HepG2 (cell line): ENCODE data around the gene NR5A2. TPM values are rescaled to one million over a fixed set of nuclear protein-coding genes. Genes with fewer than 3 reads are reported as not detected.

Experiments used
- ATAC-seq: fragments of 200-7000 bp; cut with Tn5 transposase; 3 replicates; pipeline ENCODE4 v1.9.1; 2020; ENCODE audit warnings: mild to moderate bottlenecking, moderate library complexity
- BruUV-seq: library from RNA; stranded (reverse); fragments of 400-500 nt; replicated peaks from 2 replicates; lab custom pipeline; 2021; lab: Mats Ljungman, UMichigan
- CTCF ChIA-PET: fragments of 300-600 bp; formaldehyde crosslinking; extraction: SDS; loops from one replicate; lab custom pipeline; 2021; ENCODE audit warnings: low total read pairs, inconsistent platforms, low intra/inter-chr PET ratio; lab: Yijun Ruan, JAX
- POLR2A ChIA-PET: fragments of 350-600 bp; sonication (Branson Sonifier 250); formaldehyde crosslinking; loops from one replicate; lab custom pipeline; 2020; ENCODE audit warnings: antibody characterized with exemption, inconsistent platforms; lab: Yijun Ruan, JAX
- DNase-seq: peaks from one replicate; pipeline ENCODE4 v3.0.0-alpha.2; 2015; ENCODE audit warnings: low spot score
- FAIRE-seq: peaks from 3 replicates; lab custom pipeline; 2011; peaks lifted over from hg19 to GRCh38; lab: Jason Lieb, UNC
- H2AFZ ChIP-seq: one replicate; pipeline ENCODE4 v1.6.1; 2011; ENCODE audit warnings: low read length, inconsistent platforms
- H3K27ac ChIP-seq: fragments of 300-600 bp; 3 replicates; pipeline ENCODE4 v1.8.0; 2011; ENCODE audit warnings: mixed run types, mild to moderate bottlenecking, mixed read lengths, low read length, inconsistent platforms; ENCODE audit not compliant: insufficient read depth; ENCODE audit errors: extremely low read length
- H3K27me3 ChIP-seq, 2 experiments: fragments of 200-600 bp in 1 of 2; 2 replicates in 1 of 2; 3 replicates in 1 of 2; pipeline versions ENCODE4 v1.6.0 to v1.8.0; 2011; ENCODE audit warnings: low read length in 2 of 2, mild to moderate bottlenecking in 2 of 2, moderate library complexity in 2 of 2, inconsistent platforms in 1 of 2; ENCODE audit not compliant: insufficient read depth in 2 of 2, control insufficient read depth in 1 of 2
- H3K36me3 ChIP-seq, 2 experiments: fragments of 200-600 bp in 1 of 2; replicated peaks in 1 of 2; 2 replicates in 1 of 2; 3 replicates in 1 of 2; pipeline versions ENCODE4 v1.5.1 to v1.8.0; 2011; ENCODE audit warnings: low read length in 2 of 2, inconsistent platforms in 1 of 2; ENCODE audit not compliant: insufficient read depth in 2 of 2, control insufficient read depth in 1 of 2
- H3K4me1 ChIP-seq: 2 replicates; pipeline ENCODE4 v1.5.1; 2012; ENCODE audit warnings: low read length, inconsistent platforms; ENCODE audit not compliant: insufficient read depth
- H3K4me2 ChIP-seq: 2 replicates; pipeline ENCODE4 v1.6.0; 2011; ENCODE audit warnings: low read depth, low read length, inconsistent platforms
- H3K4me3 ChIP-seq, 3 experiments: fragments of 200-600 bp in 1 of 3; sonication (generic), shearing (Covaris generic) in 1 of 3; replicated peaks in 1 of 3; 2 replicates each; pipeline ENCODE4 v1.5.1; 2011 to 2016; ENCODE audit warnings: low read length in 3 of 3, inconsistent platforms in 2 of 3, low read depth in 2 of 3, mild to moderate bottlenecking in 2 of 3, control low read depth in 1 of 3, mixed read lengths in 1 of 3; ENCODE audit not compliant: insufficient read depth in 1 of 3
- H3K79me2 ChIP-seq: one replicate; pipeline ENCODE4 v1.6.1; 2011; ENCODE audit warnings: low read length, inconsistent platforms; ENCODE audit not compliant: insufficient read depth
- H3K9ac ChIP-seq: 2 replicates; pipeline ENCODE4 v1.6.0; 2011; ENCODE audit warnings: mild to moderate bottlenecking, low read depth, low read length, inconsistent platforms; ENCODE audit not compliant: insufficient read depth
- H3K9me3 ChIP-seq: 2 replicates; pipeline ENCODE4 v1.5.1; 2012; ENCODE audit warnings: mild to moderate bottlenecking, low read length
- H4K20me1 ChIP-seq: 2 replicates; pipeline ENCODE4 v1.6.0; 2011; ENCODE audit warnings: inconsistent platforms, mild to moderate bottlenecking, low read length, moderate library complexity; ENCODE audit not compliant: insufficient read depth
- HOXA5 ChIP-seq: sonication (generic); formaldehyde crosslinking; IDR thresholded peaks from 2 replicates; pipeline ENCODE4 v1.4.0; 2020; ENCODE audit warnings: missing genetic modification reagents
- NONO ChIP-seq, 2 experiments: fragments of 450-650 bp in 1 of 2; sonication (generic) in 1 of 2; formaldehyde crosslinking in 1 of 2; IDR thresholded peaks in 1 of 2; conservative IDR thresholded peaks in 1 of 2; 2 replicates each; pipeline versions ENCODE4 v1.6.1 to v1.8.0; 2017 to 2022; ENCODE audit warnings: mild to moderate bottlenecking in 1 of 2, missing genetic modification reagents in 1 of 2, moderate library complexity in 1 of 2
- ZNF441 ChIP-seq: sonication (generic); formaldehyde crosslinking; IDR thresholded peaks from 2 replicates; pipeline ENCODE4 v1.7.0; 2021; ENCODE audit warnings: missing genetic modification reagents, borderline replicate concordance
- ZNF552 ChIP-seq: sonication (generic); formaldehyde crosslinking; IDR thresholded peaks from 2 replicates; pipeline ENCODE4 v1.9.0; 2022; ENCODE audit warnings: missing genetic modification reagents, mild to moderate bottlenecking, borderline replicate concordance
- ZNF574 ChIP-seq: sonication (generic); formaldehyde crosslinking; IDR thresholded peaks from 2 replicates; pipeline ENCODE4 v1.4.0; 2020; ENCODE audit warnings: missing genetic modification reagents
- WGBS: methylation state at CpG from one replicate; pipeline ENCODE4 v1.1.6; 2017; ENCODE audit warnings: low lambda C conversion rate; 5-methylcytosine and 5-hydroxymethylcytosine counted together
- in situ Hi-C: cut with HindIII; loops from 2 replicates; pipeline ENCODE4 v1.10.0; 2017; ENCODE audit warnings: low pct_unique_long_range_greater_than_20kb; ENCODE audit not compliant: extremely low pct_ligation_motif_present
- intact Hi-C: fragments of 100-400 bp; cut with micrococcal nuclease; formaldehyde crosslinking; loops from one replicate; pipeline ENCODE4 v1.10.0; 2022; ENCODE audit not compliant: unreplicated experiment
- polyA plus RNA-seq, 8 experiments: library from polyadenylated mRNA; depleted of rRNA in 3 of 8; stranded (reverse) in 7 of 8; unstranded in 1 of 8; fragments of >200 nt; fragmentation: Illumina TruSeq in 4 of 8; extraction: Trizol in 4 of 8; gene quantifications; 2 replicates each; pipeline versions ENCODE4 v1.2.1 to v1.2.3, GENCODE V29; 2011 to 2016; ENCODE audit warnings: low read depth in 4 of 8, missing spikeins in 1 of 8, mixed read lengths in 1 of 8; ENCODE audit not compliant: insufficient read depth in 1 of 8
- total RNA-seq, 5 experiments: library from RNA; depleted of rRNA; stranded (reverse); fragments of >200 nt; fragmentation: Illumina TruSeq; extraction: Trizol; gene quantifications; 2 replicates each; pipeline ENCODE4 v1.2.3, GENCODE V29; 2016; ENCODE audit warnings: low read depth in 1 of 5
- TF ChIP-seq, protein P1 (sequence below): sonication (generic); formaldehyde crosslinking; IDR thresholded peaks from 2 replicates; pipeline ENCODE4 v1.4.0; 2020; ENCODE audit warnings: mild to moderate bottlenecking, missing genetic modification reagents
- TF ChIP-seq, protein P2 (sequence below): sonication (generic); formaldehyde crosslinking; IDR thresholded peaks from 2 replicates; pipeline ENCODE4 v1.9.0; 2021; ENCODE audit warnings: missing genetic modification reagents, mild to moderate bottlenecking, borderline replicate concordance
- TF ChIP-seq, protein P3 (sequence below): sonication (generic); formaldehyde crosslinking; IDR thresholded peaks from 2 replicates; pipeline ENCODE4 v1.4.0; 2020; ENCODE audit warnings: mild to moderate bottlenecking, missing genetic modification reagents
- TF ChIP-seq, protein P4 (sequence below): sonication (generic); formaldehyde crosslinking; IDR thresholded peaks from 2 replicates; pipeline ENCODE4 v1.9.0; 2021; ENCODE audit warnings: missing genetic modification reagents, borderline replicate concordance

Gene NR5A2
- total and polyA plus RNA-seq, 2 of the 13 experiments (the other 11 are each of a cell fraction or from before 2014, with no cell fraction given): 0.24 to 2.8 TPM

DNA sequence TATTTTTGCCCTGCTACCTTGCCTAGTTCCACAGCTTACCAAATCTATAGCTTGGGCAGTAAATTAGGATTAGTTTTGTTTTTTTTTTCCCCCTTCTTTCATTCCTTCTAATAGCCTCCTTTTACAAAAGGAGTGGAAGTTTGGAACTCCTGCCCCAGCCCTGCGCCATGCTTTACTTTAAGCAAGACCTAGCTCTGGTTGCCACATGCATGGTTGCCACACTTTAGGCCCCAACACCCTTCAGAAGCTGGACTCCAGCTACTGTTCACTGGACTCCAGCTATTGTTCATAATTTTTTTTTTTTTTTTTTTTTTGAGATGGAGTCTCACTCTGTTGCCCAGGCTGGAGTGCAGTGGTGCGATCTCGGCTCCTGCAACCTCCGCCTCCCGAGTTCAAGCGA, 115.8 kb downstream of the NR5A2 start:
- CTCF ChIA-PET: no interaction called here
- no peak for FAIRE-seq
- H3K36me3 ChIP-seq: no peaks in the 10 kb centered on the region
- intact Hi-C loops: no loop called here
- in situ Hi-C loops: no loop called here
- H3K4me3 ChIP-seq: no peak overlapping the region
- no peaks in the 10 kb centered on the region for H3K79me2 ChIP-seq
- no peaks in the 10 kb centered on the region for H3K27me3 ChIP-seq
- H3K27ac ChIP-seq: no peak overlapping the region
- ATAC-seq: no peak
- H3K9me3 ChIP-seq: no peaks in the 10 kb centered on the region
- H2AFZ ChIP-seq: no peak overlapping the region
- H3K9ac ChIP-seq: no peak overlapping the region
- BruUV-seq: no TSS peak
- no peaks in the 10 kb centered on the region for H4K20me1 ChIP-seq
- POLR2A ChIA-PET: no interaction called here
- H3K4me1 ChIP-seq: no peaks in the 10 kb centered on the region
- no peak overlapping the region for H3K4me2 ChIP-seq
- 81% methylated on average over 6 of the region's 6 CpGs for WGBS
- no peak for DNase-seq
- TF ChIP-seq, protein P1, sequence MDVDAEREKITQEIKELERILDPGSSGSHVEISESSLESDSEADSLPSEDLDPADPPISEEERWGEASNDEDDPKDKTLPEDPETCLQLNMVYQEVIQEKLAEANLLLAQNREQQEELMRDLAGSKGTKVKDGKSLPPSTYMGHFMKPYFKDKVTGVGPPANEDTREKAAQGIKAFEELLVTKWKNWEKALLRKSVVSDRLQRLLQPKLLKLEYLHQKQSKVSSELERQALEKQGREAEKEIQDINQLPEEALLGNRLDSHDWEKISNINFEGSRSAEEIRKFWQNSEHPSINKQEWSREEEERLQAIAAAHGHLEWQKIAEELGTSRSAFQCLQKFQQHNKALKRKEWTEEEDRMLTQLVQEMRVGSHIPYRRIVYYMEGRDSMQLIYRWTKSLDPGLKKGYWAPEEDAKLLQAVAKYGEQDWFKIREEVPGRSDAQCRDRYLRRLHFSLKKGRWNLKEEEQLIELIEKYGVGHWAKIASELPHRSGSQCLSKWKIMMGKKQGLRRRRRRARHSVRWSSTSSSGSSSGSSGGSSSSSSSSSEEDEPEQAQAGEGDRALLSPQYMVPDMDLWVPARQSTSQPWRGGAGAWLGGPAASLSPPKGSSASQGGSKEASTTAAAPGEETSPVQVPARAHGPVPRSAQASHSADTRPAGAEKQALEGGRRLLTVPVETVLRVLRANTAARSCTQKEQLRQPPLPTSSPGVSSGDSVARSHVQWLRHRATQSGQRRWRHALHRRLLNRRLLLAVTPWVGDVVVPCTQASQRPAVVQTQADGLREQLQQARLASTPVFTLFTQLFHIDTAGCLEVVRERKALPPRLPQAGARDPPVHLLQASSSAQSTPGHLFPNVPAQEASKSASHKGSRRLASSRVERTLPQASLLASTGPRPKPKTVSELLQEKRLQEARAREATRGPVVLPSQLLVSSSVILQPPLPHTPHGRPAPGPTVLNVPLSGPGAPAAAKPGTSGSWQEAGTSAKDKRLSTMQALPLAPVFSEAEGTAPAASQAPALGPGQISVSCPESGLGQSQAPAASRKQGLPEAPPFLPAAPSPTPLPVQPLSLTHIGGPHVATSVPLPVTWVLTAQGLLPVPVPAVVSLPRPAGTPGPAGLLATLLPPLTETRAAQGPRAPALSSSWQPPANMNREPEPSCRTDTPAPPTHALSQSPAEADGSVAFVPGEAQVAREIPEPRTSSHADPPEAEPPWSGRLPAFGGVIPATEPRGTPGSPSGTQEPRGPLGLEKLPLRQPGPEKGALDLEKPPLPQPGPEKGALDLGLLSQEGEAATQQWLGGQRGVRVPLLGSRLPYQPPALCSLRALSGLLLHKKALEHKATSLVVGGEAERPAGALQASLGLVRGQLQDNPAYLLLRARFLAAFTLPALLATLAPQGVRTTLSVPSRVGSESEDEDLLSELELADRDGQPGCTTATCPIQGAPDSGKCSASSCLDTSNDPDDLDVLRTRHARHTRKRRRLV (CRISPR knock-in tag): no peak
- TF ChIP-seq ZNF552 (CRISPR knock-in tag) (no peak), HOXA5 (no peak), NONO (IDR thresholded peaks at IDR 0.05) (no peak), NONO (CRISPR knock-in tag; conservative IDR thresholded peaks at IDR 0.05) (no peak), ZNF574 (no peak), ZNF441 (no peak)
- TF ChIP-seq, protein P2, sequence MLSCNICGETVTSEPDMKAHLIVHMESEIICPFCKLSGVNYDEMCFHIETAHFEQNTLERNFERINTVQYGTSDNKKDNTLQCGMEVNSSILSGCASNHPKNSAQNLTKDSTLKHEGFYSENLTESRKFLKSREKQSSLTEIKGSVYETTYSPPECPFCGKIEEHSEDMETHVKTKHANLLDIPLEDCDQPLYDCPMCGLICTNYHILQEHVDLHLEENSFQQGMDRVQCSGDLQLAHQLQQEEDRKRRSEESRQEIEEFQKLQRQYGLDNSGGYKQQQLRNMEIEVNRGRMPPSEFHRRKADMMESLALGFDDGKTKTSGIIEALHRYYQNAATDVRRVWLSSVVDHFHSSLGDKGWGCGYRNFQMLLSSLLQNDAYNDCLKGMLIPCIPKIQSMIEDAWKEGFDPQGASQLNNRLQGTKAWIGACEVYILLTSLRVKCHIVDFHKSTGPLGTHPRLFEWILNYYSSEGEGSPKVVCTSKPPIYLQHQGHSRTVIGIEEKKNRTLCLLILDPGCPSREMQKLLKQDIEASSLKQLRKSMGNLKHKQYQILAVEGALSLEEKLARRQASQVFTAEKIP: no peak
- TF ChIP-seq, protein P3, sequence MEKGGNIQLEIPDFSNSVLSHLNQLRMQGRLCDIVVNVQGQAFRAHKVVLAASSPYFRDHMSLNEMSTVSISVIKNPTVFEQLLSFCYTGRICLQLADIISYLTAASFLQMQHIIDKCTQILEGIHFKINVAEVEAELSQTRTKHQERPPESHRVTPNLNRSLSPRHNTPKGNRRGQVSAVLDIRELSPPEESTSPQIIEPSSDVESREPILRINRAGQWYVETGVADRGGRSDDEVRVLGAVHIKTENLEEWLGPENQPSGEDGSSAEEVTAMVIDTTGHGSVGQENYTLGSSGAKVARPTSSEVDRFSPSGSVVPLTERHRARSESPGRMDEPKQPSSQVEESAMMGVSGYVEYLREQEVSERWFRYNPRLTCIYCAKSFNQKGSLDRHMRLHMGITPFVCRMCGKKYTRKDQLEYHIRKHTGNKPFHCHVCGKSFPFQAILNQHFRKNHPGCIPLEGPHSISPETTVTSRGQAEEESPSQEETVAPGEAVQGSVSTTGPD (CRISPR knock-in tag): no peak
- TF ChIP-seq, protein P4, sequence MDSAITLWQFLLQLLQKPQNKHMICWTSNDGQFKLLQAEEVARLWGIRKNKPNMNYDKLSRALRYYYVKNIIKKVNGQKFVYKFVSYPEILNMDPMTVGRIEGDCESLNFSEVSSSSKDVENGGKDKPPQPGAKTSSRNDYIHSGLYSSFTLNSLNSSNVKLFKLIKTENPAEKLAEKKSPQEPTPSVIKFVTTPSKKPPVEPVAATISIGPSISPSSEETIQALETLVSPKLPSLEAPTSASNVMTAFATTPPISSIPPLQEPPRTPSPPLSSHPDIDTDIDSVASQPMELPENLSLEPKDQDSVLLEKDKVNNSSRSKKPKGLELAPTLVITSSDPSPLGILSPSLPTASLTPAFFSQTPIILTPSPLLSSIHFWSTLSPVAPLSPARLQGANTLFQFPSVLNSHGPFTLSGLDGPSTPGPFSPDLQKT (CRISPR knock-in tag): no peak
